ENCODE results near the gene DAB2. TPM values are rescaled to one million over a fixed set of nuclear protein-coding genes. Genes with fewer than 3 reads are reported as not detected.

Gene DAB2
- total and polyA plus RNA-seq, 2 of the 8 experiments (the other 6 are each of a cell fraction or from before 2014, with no cell fraction given), result 2.6 to 4.9 TPM

DNA sequence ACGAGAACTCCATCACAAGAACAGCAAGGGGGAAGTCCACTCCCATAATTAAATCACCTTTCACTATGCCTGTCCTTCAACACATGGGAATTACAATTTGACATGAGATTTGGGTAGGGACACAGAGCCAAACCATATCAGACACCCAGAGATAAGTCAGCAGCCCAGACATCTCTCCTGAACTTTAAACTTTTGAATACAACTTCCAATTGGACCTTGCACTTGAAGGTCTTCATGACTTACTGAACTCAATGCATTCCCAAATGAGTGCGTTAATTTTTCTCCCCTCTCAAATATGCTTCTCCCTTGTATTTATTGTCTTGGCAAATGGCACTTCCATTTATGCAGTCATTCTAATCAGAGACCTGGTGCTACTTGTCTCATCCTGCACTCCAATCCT is 72.6 kb downstream of the DAB2 start:
- ChIA-PET POLR2A (ENCODE audit: partially characterized antibody) (no interaction called here), CTCF (ENCODE audit: partially characterized antibody) (no interaction called here)
- Histone ChIP-seq H2BK120ac (replicated peaks; ENCODE audit: low read depth, low read length) (no peak overlapping the region), H4K8ac (ENCODE audit: extremely low read depth, insufficient read depth, low read length) (no peak overlapping the region), H3K56ac (replicated peaks; ENCODE audit: insufficient read length, low read depth, low read length) (no peak overlapping the region), H2BK12ac (ENCODE audit: low read depth, low read length) (no peak overlapping the region), H3K4me2 (ENCODE audit: insufficient read depth in 1 of 2, low read depth in 2 of 2, low read length in 2 of 2) (no peak overlapping the region), H4K91ac (replicated peaks; ENCODE audit: insufficient read length, low read length) (no peak overlapping the region), H3K23me2 (ENCODE audit: low read depth, low read length) (no peaks in the 10 kb centered on the region), H3K9ac (replicated peaks in 1 of 4; ENCODE audit: extremely low read depth in 1 of 4, low read depth in 3 of 4, low read length in 3 of 4) (no peak overlapping the region), H3K9me3 (ENCODE audit: insufficient read depth in 2 of 2, low read depth in 1 of 2, low read length in 1 of 2) (peaks cover 14 to 16% of the 10 kb centered on the region in 2 experiments; a peak in 3 of 4 replicates), H3K23ac (ENCODE audit: insufficient read length) (no peak overlapping the region), H2AFZ (ENCODE audit: low read length) (no peak overlapping the region), H2AK5ac (ENCODE audit: low read depth, low read length) (no peak overlapping the region), H3K79me1 (ENCODE audit: low read depth, low read length) (no peaks in the 10 kb centered on the region), H3K79me2 (ENCODE audit: control insufficient read depth in 1 of 2, insufficient read depth in 2 of 2, low read length in 2 of 2) (no peaks in the 10 kb centered on the region), H3K27me3 (replicated peaks in 1 of 4; ENCODE audit: control insufficient read depth in 3 of 4, extremely low read depth in 1 of 4, insufficient read depth in 3 of 4, low read length in 3 of 4) (no peaks in the 10 kb centered on the region), H3K36me3 (ENCODE audit: control insufficient read depth in 2 of 4, insufficient read depth in 4 of 4, low read length in 3 of 4) (no peaks in the 10 kb centered on the region), H3K4me3 (ENCODE audit: extremely low read depth in 1 of 4, insufficient read depth in 2 of 4, low read depth in 3 of 4, low read length in 4 of 4) (no peak overlapping the region), H3K4me1 (replicated peaks in 1 of 4; ENCODE audit: control insufficient read depth in 3 of 4, insufficient read depth in 4 of 4, low read length in 3 of 4) (no peaks in the 10 kb centered on the region), H2BK20ac (ENCODE audit: low read length) (no peak overlapping the region), H4K20me1 (replicated peaks in 1 of 2; ENCODE audit: control insufficient read depth in 1 of 2, insufficient read depth in 2 of 2, low read length in 2 of 2) (no peaks in the 10 kb centered on the region), H4K5ac (ENCODE audit: insufficient read length, low read depth, low read length) (no peak overlapping the region), H3K14ac (ENCODE audit: insufficient read length) (no peak overlapping the region), H3K4ac (replicated peaks; ENCODE audit: insufficient read length, low read depth, low read length) (no peak overlapping the region), H2BK5ac (ENCODE audit: low read depth, low read length) (no peak overlapping the region), H3K27ac (ENCODE audit: low read depth, low read length) (no peak overlapping the region), H3K18ac (ENCODE audit: extremely low read depth, low read length) (no peak overlapping the region), H2BK15ac (ENCODE audit: low read length) (no peak overlapping the region)
- DNase-seq (ENCODE audit: low read depth in 1 of 2, low spot score in 2 of 2) (no peak), FAIRE-seq (no peak)
- TF ChIP-seq RFX5 (IDR thresholded peaks at IDR 0.05; ENCODE audit: borderline replicate concordance, low read depth, low read length) (no peak), POLR2AphosphoS5 (IDR thresholded peaks at IDR 0.05; ENCODE audit: low read depth, low read length) (no peak), SP1 (IDR thresholded peaks at IDR 0.05; ENCODE audit: low read depth, low read length) (no peak), RBBP5 (IDR thresholded peaks at IDR 0.05; ENCODE audit: borderline replicate concordance, low read depth, low read length) (no peak), SIRT6 (IDR thresholded peaks at IDR 0.05; ENCODE audit: low read length) (no peak), GTF2F1 (IDR thresholded peaks at IDR 0.05; ENCODE audit: borderline replicate concordance, low read depth, low read length) (no peak), ZNF274 (IDR thresholded peaks at IDR 0.05; ENCODE audit: borderline replicate concordance, extremely low read depth, low read length) (no peak), CBX5 (IDR thresholded peaks at IDR 0.05; ENCODE audit: low read depth, low read length) (no peak), SIX5 (IDR thresholded peaks at IDR 0.05; ENCODE audit: low read depth, low read length) (no peak), MAFK (IDR thresholded peaks at IDR 0.05; ENCODE audit: low read depth, low read length) (no peak), BCL11A (IDR thresholded peaks at IDR 0.05; ENCODE audit: low read depth in 2 of 2, low read length in 2 of 2) (no peak), RXRA (IDR thresholded peaks at IDR 0.05; ENCODE audit: insufficient read depth, low read depth, low read length) (no peak), CREB1 (IDR thresholded peaks at IDR 0.05) (no peak), CEBPB (IDR thresholded peaks at IDR 0.05; ENCODE audit: low read depth, low read length) (no peak), TEAD4 (IDR thresholded peaks at IDR 0.05; ENCODE audit: low read depth, low read length) (no peak), SP4 (IDR thresholded peaks at IDR 0.05; ENCODE audit: low read length) (no peak)
- WGBS, 2 experiments (ENCODE audit: extremely low coverage in 1 of 2, insufficient coverage in 1 of 2, insufficient read length in 1 of 2, insufficient replicate concordance in 2 of 2, low coverage in 1 of 2, low lambda C conversion rate in 2 of 2, missing lambda C conversion rate in 1 of 2), result 77% methylated on average over 2 of the region's 2 CpGs; no CpG with 5 or more reads in 1 of the 2 experiments
